ENCODE data around the gene KCNMA1. TPM values are rescaled to one million over a fixed set of nuclear protein-coding genes. Genes with fewer than 3 reads are reported as not detected.

KCNMA1 gene
- total RNA-seq, 1 donor: 77.8 TPM

GRCh38 chr10:77377034-77377433 is 260.6 kb downstream of the KCNMA1 start:
- DNase-seq (ENCODE audit: insufficient read length, low spot score, missing footprints): no peak
- H3K4me2 ChIP-seq (ENCODE audit: insufficient read depth, low read length): no peak overlapping the region
- H3K27ac ChIP-seq (ENCODE audit: low read depth, low read length): no peak overlapping the region
- no peaks in the 10 kb centered on the region for H3K9me3 ChIP-seq (ENCODE audit: low read depth, low read length)
- no peaks in the 10 kb centered on the region for H3K27me3 ChIP-seq (ENCODE audit: insufficient read depth, low read length)
- H4K20me1 ChIP-seq (ENCODE audit: insufficient read depth, low read length): no peaks in the 10 kb centered on the region
- no peak overlapping the region for H3K4me3 ChIP-seq (ENCODE audit: insufficient read depth, low read length)
- H2AFZ ChIP-seq (ENCODE audit: low read length): no peak overlapping the region
- no peaks in the 10 kb centered on the region for H3K36me3 ChIP-seq (ENCODE audit: insufficient read depth, low read length)
- no peaks in the 10 kb centered on the region for H3K4me1 ChIP-seq (ENCODE audit: insufficient read depth, low read length)
- H3K79me2 ChIP-seq (ENCODE audit: insufficient read depth, low read length): no peaks in the 10 kb centered on the region
- TF ChIP-seq CTCF (IDR thresholded peaks at IDR 0.05; ENCODE audit: extremely low read depth, low read depth, low read length): no peak

- no peak for TF ChIP-seq CTCF (IDR thresholded peaks at IDR 0.05; ENCODE audit: extremely low read depth, low read depth, low read length)
- Histone ChIP-seq H2AFZ (ENCODE audit: low read length) (no peak overlapping the region), H4K20me1 (ENCODE audit: insufficient read depth, low read length) (no peaks in the 10 kb centered on the region), H3K79me2 (ENCODE audit: insufficient read depth, low read length) (no peaks in the 10 kb centered on the region), H3K4me1 (ENCODE audit: insufficient read depth, low read length) (no peaks in the 10 kb centered on the region), H3K4me3 (ENCODE audit: insufficient read depth, low read length) (no peak overlapping the region), H3K27ac (ENCODE audit: low read depth, low read length) (no peak overlapping the region), H3K4me2 (ENCODE audit: insufficient read depth, low read length) (no peak overlapping the region), H3K36me3 (ENCODE audit: insufficient read depth, low read length) (no peaks in the 10 kb centered on the region), H3K27me3 (ENCODE audit: insufficient read depth, low read length) (no peaks in the 10 kb centered on the region), H3K9me3 (ENCODE audit: low read depth, low read length) (no peaks in the 10 kb centered on the region)
- no peak for DNase-seq (ENCODE audit: insufficient read length, low spot score, missing footprints)
Observed at GRCh38 chr10:77374189-77374656, 263.4 kb downstream of the KCNMA1 start.

- no peaks in the 10 kb centered on the region for H3K36me3 ChIP-seq (ENCODE audit: insufficient read depth, low read length)
- DNase-seq (ENCODE audit: insufficient read length, low spot score, missing footprints): no peak
- H3K9me3 ChIP-seq (ENCODE audit: low read depth, low read length): no peaks in the 10 kb centered on the region
- H4K20me1 ChIP-seq (ENCODE audit: insufficient read depth, low read length): no peaks in the 10 kb centered on the region
- H3K4me1 ChIP-seq (ENCODE audit: insufficient read depth, low read length): no peaks in the 10 kb centered on the region
- no peak overlapping the region for H3K4me2 ChIP-seq (ENCODE audit: insufficient read depth, low read length)
- H3K27ac ChIP-seq (ENCODE audit: low read depth, low read length): no peak overlapping the region
- H3K27me3 ChIP-seq (ENCODE audit: insufficient read depth, low read length): no peaks in the 10 kb centered on the region
- H3K4me3 ChIP-seq (ENCODE audit: insufficient read depth, low read length): no peak overlapping the region
- no peak for TF ChIP-seq CTCF (IDR thresholded peaks at IDR 0.05; ENCODE audit: extremely low read depth, low read depth, low read length)
- H2AFZ ChIP-seq (ENCODE audit: low read length): no peak overlapping the region
- H3K79me2 ChIP-seq (ENCODE audit: insufficient read depth, low read length): no peaks in the 10 kb centered on the region
Observed at GRCh38 chr10:77371848-77372799, 265.5 kb downstream of the KCNMA1 start.

GRCh38 chr10:77371421-77371820 is 266.2 kb downstream of the KCNMA1 start:
- no peak for TF ChIP-seq CTCF (IDR thresholded peaks at IDR 0.05; ENCODE audit: extremely low read depth, low read depth, low read length)
- Histone ChIP-seq H3K27ac (ENCODE audit: low read depth, low read length) (no peak overlapping the region), H3K4me2 (ENCODE audit: insufficient read depth, low read length) (no peak overlapping the region), H4K20me1 (ENCODE audit: insufficient read depth, low read length) (no peaks in the 10 kb centered on the region), H3K36me3 (ENCODE audit: insufficient read depth, low read length) (no peaks in the 10 kb centered on the region), H3K79me2 (ENCODE audit: insufficient read depth, low read length) (no peaks in the 10 kb centered on the region), H3K4me1 (ENCODE audit: insufficient read depth, low read length) (no peaks in the 10 kb centered on the region), H3K4me3 (ENCODE audit: insufficient read depth, low read length) (no peak overlapping the region), H3K9me3 (ENCODE audit: low read depth, low read length) (no peaks in the 10 kb centered on the region), H2AFZ (ENCODE audit: low read length) (no peak overlapping the region), H3K27me3 (ENCODE audit: insufficient read depth, low read length) (no peaks in the 10 kb centered on the region)
- no peak for DNase-seq (ENCODE audit: insufficient read length, low spot score, missing footprints)

All from osteoblast (primary cell).